ENCODE data around the gene NRGN. TPM values are rescaled to one million over a fixed set of nuclear protein-coding genes. Genes with fewer than 3 reads are reported as not detected.

NRGN gene
- total RNA-seq, 1 donor from 2014 or later, result 6.2 TPM

DNA sequence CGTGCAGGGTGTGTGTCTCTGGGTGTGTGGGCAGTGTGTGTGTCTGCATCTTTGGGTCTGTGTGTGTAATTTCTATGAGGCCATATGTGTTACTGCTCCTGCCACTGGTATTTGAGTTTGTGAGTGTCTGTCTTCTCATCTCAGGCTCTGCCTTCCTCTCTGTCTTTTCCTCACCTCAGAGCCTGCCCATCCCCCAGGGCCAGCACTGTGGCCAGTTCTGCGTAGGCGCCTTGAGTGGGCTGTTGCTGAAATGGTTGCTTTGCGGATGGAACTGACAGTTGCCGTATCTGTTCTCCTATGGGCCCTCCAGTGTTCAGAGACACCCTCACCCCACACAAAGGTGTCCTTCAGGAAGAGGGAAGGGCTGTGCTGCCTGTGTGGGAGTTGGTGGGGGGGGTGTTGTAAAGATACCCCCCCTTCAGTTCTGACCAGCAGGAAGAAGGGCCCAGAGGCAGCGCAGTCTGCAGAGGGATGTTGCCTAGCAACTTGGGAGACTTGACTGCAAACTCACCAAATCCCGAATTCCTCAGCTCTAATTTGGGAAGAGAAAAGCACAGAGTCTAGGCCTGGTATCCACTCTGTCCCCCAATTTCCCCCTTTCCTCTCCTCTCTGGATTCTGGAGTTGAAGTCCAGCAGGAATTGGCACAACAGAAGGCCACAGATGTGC is 2.0 kb upstream of the NRGN start:
- ATAC-seq (no peak), DNase-seq (ENCODE audit: low spot score) (no peak)
- intact Hi-C loops (cut with DNase I), result no loop called here

DNA sequence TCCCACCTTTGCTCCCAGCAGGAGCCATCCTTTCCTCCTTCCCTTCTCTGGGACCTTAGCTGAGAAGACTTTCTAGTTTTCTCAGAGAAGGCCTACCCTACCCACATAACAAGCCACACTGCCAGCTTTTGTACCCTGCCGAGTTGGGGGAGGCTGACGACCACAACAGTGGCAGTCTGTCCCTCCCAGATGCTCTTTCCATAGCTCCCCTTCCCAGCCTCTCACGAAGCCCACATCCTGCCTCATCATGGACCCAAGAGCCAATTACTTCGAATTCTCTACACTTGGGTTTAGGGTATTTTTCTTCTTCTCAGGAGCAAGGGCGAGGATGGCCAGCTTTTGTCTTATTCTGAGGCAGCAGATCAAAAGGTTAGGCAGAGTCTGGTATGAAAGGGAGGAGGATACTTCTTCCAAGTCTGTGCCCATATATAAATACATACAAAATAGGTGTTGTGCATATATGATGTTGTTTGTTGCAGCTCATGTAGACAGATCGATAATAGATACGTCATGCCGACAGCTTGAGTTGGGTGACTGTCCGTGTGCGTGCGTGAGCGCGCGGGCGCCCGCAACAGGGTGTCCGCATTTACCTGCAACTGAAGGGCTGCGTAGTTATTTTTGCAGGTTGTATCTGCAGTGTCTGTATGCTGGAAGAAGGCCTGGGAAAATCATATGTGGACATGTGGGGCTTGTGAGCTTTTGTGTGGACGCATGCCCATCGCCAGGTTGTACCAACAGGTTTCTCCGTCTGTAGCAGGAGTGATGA is 846 bp upstream of the NRGN start:
- ATAC-seq, result no peak

DNA sequence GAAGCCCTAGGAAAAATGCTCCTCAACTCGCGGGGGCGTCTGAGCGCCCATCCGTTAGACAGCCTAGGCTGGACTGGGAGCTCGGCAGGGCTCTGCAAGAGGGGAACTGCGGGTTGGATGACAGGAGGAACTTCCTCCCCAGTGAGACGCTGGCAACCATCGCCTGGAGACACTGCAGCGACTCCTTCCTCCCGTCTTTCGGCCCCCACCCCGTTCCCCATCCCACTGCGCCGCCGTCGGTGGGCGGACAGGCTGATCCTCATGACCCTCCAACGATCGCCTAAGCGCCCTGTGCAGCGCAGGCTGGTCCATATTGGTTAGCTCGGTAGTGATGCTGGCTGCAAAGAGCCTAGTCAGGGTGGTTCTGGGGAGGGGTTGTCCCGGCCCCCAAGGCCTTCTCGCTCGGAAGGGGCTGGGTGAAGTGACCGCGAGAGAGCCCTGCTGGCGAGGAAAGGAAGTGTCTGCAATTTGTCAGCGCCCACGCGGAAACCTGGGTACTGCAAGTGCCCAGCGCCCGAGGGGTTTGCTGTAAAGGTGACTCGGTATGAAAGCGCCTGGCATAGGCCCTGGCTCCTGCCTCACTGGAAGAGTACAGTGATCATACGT is 638 bp downstream of the NRGN start:
- peak; percentile 21 for ATAC-seq
- intact Hi-C loops (cut with DNase I), result loop anchor here (10.0 kb wide), 1 partner anchor 66 kb away; the partner anchor contains the start of genes SIAE and SPA17

More for the DNA sequence above, 846 bp upstream of the NRGN start:
- intact Hi-C loops (cut with DNase I), result no loop called here
- DNase-seq (ENCODE audit: low spot score), result no peak

DNA sequence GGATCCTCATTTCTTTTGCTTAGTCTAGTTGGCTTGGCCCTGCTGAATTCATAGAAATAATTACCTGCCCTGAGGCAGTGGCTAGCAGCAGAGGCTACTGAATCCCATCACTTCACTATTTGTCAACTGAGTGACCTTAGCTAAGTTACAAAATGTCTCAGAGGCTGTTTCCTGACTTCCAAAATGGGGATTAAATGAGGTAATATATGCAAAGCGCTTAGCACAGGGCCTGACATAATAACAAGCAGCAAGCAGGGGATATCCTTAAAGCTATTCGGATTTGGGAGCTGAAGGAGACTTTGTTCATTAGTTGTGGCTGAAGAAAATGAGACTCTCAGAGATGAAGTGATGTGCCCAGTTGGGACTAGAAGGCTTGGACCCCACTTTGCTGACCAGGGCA is 2.8 kb downstream of the NRGN start:
- ATAC-seq, result no peak
- intact Hi-C loops (cut with DNase I), result loop anchor here (10.0 kb wide), 1 partner anchor 68 kb away; the partner anchor contains the start of genes SIAE and SPA17
- DNase-seq (ENCODE audit: low spot score), result no peak

More for the DNA sequence above, 638 bp downstream of the NRGN start:
- no peak for DNase-seq (ENCODE audit: low spot score)

DNA sequence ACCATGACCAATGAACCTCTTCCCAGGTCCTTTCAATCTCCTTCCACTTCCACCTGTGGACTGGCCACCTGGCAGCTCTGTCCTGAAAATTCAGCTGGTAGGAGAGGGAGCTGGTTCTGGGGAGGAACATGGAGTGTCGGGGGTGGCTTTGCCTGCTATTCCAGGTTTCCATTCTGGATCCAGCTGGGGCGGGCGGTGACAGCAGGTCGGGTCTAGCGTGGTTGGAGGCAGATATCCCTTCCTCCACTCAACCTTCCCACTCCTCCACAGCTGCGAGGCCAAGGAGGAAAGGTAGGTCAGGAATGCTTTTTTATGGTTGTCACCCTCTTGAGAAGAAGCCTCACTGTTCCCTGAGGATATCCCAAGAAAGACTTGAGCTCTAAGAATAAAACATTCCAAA is 3.3 kb downstream of the NRGN start:
- no peak for ATAC-seq
- no peak for DNase-seq (ENCODE audit: low spot score)
- intact Hi-C loops (cut with DNase I), result loop anchor here (10.0 kb wide), 1 partner anchor 68 kb away; the partner anchor contains the start of genes SIAE and SPA17

DNA sequence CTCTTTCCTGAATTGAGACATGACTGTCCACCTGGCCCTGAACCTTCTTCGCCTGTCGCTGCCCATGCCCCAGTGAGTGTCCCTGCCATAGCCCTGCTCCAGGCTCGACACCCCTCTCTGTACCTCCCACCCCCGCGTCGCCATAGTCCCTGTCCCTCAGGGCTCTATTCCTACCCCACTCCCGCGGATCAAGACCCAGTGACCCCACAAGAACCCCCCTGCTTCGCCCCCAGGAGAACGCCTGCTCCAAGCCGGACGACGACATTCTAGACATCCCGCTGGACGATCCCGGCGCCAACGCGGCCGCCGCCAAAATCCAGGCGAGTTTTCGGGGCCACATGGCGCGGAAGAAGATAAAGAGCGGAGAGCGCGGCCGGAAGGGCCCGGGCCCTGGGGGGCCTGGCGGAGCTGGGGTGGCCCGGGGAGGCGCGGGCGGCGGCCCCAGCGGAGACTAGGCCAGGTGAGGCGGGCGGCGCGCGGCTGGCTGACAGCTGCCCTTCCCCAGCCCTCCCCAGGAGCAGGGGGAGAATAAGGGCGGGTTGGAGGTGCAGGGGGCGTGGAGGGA is 5.6 kb downstream of the NRGN start:
- intact Hi-C loops (cut with DNase I), result loop anchor here (10.0 kb wide), 1 partner anchor 71 kb away; the partner anchor contains the start of genes SIAE and SPA17
- ATAC-seq (no peak), DNase-seq (ENCODE audit: low spot score) (no peak)

DNA sequence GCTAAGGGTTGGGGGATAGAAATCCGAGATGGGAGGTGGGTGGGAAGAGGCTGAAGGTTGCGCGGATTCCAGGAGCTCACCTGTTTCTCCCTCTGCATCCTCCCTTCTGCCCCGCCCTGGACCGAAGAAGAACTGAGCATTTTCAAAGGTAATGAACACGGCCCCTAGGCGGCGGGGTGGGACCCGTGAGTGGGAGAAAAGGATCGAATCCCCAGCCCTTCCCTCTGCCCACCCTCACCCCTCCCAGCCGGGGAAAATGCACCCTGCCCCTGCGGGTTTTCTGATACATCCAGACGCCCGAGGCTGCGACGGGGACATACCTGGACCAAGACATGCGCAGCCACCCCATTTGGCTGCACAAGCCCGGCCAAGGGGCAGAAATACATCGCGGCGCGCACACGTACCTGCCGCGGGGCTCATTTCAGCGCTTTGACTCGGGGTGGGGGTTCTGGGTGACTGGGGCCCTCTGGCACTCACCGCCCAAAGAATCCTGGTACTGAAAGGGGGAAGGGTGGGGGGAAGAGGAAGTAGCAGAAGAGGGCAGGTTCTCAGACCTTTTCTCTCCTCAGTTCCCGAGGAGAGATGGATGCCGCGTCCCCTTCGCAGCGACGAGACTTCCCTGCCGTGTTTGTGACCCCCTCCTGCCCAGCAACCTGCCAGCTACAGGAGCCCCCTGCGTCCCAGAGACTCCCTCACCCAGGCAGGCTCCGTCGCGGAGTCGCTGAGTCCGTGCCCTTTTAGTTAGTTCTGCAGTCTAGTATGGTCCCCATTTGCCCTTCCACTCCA is 6.3 kb downstream of the NRGN start:
- DNase-seq (ENCODE audit: low spot score), result no peak
- intact Hi-C loops (cut with DNase I), result loop anchor here (10.0 kb wide), 1 partner anchor 71 kb away; the partner anchor contains the start of genes SIAE and SPA17
- peak; percentile 23 for ATAC-seq

DNA sequence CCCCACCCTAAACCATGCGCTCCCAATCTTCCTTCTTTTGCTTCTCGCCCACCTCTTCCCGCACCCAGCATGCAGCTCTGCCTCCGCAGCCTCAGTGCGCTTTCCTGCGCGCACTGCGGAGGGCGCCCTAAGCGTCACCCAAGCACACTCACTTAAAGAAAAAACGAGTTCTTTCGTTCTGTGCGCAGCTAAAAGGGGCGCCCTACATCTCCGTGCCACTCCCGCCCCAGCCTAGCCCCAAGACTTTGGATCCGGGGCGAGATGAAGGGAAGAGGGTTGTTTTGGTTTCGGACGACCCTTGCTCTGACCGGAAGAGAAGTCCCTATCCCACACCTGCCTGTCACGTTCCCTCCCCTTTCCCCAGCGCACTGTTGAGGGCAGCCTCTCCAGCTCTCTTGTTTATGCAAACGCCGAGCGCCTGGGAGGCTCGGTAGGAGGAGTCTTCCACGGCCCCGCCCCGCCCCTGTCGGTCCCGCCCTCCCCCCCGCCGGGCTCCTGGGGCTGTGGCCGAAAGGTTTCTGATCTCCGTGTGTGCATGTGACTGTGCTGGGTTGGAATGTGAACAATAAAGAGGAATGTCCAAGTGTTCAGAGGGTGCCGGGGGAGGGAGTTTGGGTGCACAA is 7.0 kb downstream of the NRGN start:
- DNase-seq (ENCODE audit: low spot score) (peak; percentile 76), ATAC-seq (peak; percentile 66)
- intact Hi-C loops (cut with DNase I), result loop anchor here (10.0 kb wide), 1 partner anchor 72 kb away; the partner anchor contains the start of genes SIAE and SPA17

DNA sequence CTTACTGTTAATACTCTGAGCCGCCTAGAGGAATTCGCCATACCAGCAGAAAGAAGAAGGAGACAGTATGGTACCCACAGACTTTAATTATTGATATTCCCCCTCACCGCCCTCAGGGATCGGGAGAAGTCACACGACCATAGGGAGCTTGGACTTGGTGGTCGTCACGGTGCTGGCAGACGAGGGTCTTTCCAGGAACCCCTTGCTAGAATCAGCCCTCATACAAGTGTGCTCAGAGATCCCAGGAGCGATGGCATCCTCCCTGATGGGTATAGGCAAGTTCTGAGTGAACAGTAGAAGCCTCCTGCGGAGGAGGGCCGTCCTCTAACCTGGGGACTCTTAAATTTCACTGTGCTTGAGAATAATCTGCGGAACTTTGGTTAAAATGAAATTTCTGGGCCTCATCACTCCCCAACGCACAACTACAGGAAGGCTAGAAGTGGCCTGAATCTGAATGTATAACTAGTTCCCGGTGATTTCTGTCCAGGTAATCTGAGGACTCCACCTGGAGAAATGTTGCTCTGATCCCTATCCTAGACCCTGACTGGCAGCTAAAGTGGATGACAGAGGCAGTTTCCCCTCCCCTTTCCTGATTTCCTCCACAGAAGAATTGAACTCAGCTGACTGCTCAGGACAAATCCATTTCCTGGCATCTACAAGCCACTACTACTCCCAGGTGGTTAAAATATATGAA is 7.8 kb downstream of the NRGN start:
- ATAC-seq, result no peak
- intact Hi-C loops (cut with DNase I), result loop anchor here (10.0 kb wide), 1 partner anchor 73 kb away; the partner anchor contains the start of genes SIAE and SPA17
- DNase-seq (ENCODE audit: low spot score), result no peak

DNA sequence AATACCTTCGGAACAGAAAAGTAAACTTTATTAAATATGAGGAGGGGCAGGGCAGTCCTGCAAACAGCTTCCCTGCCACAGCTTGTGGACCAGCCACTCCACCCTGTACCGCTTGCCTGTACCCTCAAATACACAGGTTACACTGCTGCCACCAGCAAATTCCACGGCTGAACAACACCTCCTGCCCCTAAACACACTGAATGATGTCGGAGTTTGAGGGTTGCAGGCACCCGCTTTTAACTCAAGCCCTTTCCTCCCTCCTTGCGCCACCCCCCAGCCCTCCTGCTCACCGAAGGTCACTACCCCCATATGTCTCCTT is 8.3 kb downstream of the NRGN start:
- no peak for DNase-seq (ENCODE audit: low spot score)
- ATAC-seq, result no peak
- intact Hi-C loops (cut with DNase I), result loop anchor here (10.0 kb wide), 1 partner anchor 73 kb away; the partner anchor contains the start of genes SIAE and SPA17

DNA sequence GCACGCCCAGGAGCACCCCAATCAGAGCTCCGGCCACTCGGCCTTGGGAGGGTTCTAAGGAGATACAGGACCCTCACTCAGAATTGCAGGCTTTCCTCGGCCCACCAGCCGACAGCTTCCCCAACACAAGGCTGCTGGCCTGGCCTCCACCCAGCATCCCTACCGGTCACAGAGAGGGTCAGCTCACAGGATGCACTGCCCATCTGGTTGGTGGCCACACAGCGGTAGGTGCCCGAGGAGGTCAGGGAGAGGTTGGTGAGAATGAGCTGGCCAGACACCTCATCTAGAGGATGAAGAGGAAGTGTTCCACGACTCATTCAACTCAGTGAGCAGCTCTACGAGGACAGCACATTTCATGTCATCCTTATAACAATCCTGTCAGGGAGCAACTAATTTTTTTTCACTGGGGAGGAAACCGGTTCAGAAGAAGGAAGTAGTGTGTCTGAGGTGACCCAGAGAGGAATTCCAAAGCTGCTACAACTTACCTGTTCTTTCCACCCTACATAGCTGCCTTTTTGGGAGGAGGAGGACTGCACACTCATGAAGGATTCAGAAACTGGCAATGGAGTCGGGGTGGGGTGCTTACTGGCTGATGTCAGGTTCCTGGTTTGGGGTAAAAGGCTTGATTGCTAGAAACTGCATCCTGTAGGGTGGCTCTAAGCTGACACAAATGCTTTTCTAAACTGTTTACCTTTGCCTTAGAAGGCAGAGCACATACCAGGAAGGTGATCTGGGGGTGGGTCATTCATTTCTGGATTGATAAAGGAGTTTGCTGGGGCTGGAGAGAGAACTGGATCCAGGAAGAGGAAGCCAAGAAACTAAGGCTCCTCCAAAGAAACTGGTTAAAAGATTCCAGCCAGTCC is 9.0 kb downstream of the NRGN start:
- ATAC-seq (no peak), DNase-seq (ENCODE audit: low spot score) (no peak)

DNA sequence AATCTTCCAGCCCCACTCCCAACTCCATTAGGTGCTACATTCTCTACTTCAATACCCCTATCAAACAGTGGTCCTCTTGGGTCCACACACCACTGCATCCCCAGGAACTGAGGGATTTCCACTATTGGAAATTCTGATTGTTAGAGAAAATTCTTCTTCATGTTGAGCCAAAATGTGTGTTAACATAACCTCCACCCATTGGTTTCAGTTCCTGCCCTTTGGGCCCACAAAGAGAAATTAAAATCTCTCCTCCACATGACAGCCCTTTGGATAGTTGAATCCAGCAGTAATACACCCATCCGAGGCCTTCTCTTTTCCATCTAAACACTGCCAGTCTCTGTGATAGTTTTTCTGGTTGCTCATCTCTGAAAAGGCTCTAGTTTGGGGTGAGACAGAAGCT is 10.2 kb downstream of the NRGN start:
- no peak for DNase-seq (ENCODE audit: low spot score)
- intact Hi-C loops (cut with DNase I), result loop anchor here (10.0 kb wide), 1 partner anchor 75 kb away; the partner anchor contains the start of genes SIAE and SPA17
- no peak for ATAC-seq

More for the DNA sequence above, 9.0 kb downstream of the NRGN start:
- intact Hi-C loops (cut with DNase I), result loop anchor here (10.0 kb wide), 1 partner anchor 74 kb away; the partner anchor contains the start of genes SIAE and SPA17

DNA sequence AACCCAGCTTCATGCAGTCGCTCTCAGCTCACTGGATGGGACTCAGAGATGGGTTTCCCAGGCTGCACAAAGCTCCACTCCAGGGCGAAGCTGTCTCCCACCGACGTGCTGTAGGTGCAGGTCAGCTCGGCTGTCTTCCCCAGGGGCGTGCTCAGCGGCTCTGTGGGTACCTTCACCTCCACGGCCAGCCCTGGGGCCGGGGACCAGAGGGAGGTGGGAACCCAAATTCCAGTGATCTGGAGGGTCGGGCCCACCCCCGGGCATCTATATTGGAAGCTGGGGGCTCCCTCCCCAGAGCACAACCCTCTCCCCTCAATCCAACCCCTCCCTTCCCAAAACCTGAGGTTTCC is 11.6 kb downstream of the NRGN start:
- DNase-seq (ENCODE audit: low spot score) (no peak), ATAC-seq (no peak)
- intact Hi-C loops (cut with DNase I), result no loop called here

DNA sequence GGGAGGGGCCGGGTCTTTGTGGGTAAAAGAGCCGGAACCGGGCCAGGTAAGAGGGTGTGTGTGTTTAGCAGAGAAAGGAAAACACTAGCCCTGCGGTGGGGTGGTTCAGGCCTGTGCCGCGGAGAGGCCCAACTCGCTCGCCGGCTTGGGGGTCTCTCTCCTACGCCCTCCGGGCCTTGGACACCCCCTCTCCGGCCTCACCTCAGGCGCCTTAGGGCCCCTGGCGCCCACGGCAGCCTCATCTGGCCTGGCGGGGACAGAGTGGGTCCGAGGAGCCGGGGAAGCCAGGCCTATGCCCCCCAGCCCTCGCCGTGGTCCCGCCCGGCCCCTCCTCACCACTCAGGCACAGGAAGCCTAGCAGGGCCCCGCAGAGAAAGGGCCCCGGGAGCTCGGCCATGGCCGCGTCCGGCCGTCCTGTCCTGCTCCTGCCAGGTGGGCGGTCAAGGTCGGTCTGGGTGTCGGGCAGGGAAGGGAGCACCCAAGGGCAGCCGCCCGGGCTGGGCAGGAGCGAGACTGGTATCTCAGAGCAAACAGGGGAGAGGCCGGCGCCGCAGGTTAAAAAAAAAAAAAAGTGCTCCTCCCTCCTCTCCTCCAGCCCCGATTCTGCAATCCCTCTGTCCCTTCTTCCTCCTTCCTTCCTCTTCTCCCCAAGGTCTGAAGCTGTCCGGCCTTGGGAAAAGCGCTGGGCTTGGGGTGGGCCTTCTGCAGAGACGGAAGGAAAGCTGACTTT is 12.2 kb downstream of the NRGN start, which contains the start of gene VSIG2:
TSS of gene VSIG2 (minus strand) at position 515 of the 730 bp plus-strand sequence. CDS start at position 397, 118 bp downstream.
- intact Hi-C loops (cut with DNase I), result no loop called here
- no peak for DNase-seq (ENCODE audit: low spot score)
- ATAC-seq, result no peak

DNA sequence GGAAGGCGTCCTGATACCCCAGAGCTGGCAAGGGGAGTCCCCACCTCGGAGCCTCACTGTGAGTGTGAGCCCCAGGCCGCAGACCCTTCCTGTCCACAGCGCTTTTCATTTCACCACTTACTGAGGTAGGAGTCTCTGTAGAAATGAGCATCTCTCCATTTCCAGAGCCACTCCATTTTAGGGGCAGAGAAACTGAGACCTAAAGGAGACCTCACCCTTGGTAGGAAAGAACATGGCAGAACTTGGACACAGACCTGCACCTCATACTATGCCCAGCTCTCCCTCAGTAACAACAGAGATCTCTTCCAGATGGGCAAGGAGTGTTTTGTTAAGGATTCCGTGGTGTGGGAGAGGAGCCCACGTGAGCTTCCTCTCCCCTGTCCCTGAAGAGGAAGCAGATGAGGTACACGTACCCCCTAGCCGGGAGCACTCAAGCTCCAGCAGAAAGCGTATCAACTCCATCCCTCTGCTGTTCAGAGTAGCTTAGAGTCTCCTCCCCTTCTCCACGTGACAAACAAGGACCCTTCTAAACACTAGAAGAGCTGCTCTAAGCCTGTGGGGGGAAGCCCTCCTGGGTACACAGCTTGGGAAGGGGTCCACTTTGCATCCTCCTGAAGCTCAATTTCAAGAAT is 12.8 kb downstream of the NRGN start:
- ATAC-seq (no peak), DNase-seq (ENCODE audit: low spot score) (no peak)
- intact Hi-C loops (cut with DNase I), result no loop called here
